Fibroblast of gingiva (primary cell): ENCODE measurements around the gene AKAP9.
"Not testable (repeated sequence)": the region's sequence is repeated elsewhere in the genome, so short reads cannot be mapped to it uniquely, and the experiment has no call there.

Experiments
- DNase-seq: peaks from one replicate; pipeline ENCODE4 v3.0.0-alpha.2; 2011; ENCODE audit warnings: low read depth

Gene AKAP9

GRCh38 chr7:91946549-91946948, 5.9 kb downstream of the AKAP9 start:
- no peak for DNase-seq

GRCh38 chr7:91947948-91948347, 7.3 kb downstream of the AKAP9 start:
- DNase-seq = no peak

GRCh38 chr7:91949221-91950009, 8.8 kb downstream of the AKAP9 start:
- DNase-seq = no peak

GRCh38 chr7:91953618-91954017, 13.0 kb downstream of the AKAP9 start:
- DNase-seq = no peak

GRCh38 chr7:91956464-91956863, 15.8 kb downstream of the AKAP9 start:
- DNase-seq = not testable (repeated sequence)

GRCh38 chr7:91957232-91957631, 16.6 kb downstream of the AKAP9 start:
- no peak for DNase-seq

GRCh38 chr7:91957823-91958222, 17.2 kb downstream of the AKAP9 start:
- DNase-seq = no peak

- no peak for DNase-seq
These were observed 18.4 kb downstream of the AKAP9 start for GRCh38 chr7:91959023-91959422.

- DNase-seq = no peak
These were observed 21.2 kb downstream of the AKAP9 start for GRCh38 chr7:91961816-91962215.

- DNase-seq = no peak
These were observed 21.8 kb downstream of the AKAP9 start for GRCh38 chr7:91962419-91962818.

GRCh38 chr7:91967513-91967912, 26.9 kb downstream of the AKAP9 start:
- not testable (repeated sequence) for DNase-seq

- no peak for DNase-seq
These were observed 33.0 kb downstream of the AKAP9 start for GRCh38 chr7:91973639-91974038.

GRCh38 chr7:91974066-91974465, 33.4 kb downstream of the AKAP9 start:
- DNase-seq = no peak

- no peak for DNase-seq
These were observed 36.1 kb downstream of the AKAP9 start for GRCh38 chr7:91976743-91977142.

GRCh38 chr7:91979590-91979989, 38.9 kb downstream of the AKAP9 start:
- DNase-seq = no peak

GRCh38 chr7:91982352-91982751, 41.7 kb downstream of the AKAP9 start:
- DNase-seq = not testable (repeated sequence)

GRCh38 chr7:91988213-91988612, 47.6 kb downstream of the AKAP9 start:
- no peak for DNase-seq

- DNase-seq = no peak
These were observed 53.3 kb downstream of the AKAP9 start for GRCh38 chr7:91993976-91994375.

- DNase-seq = no peak
These were observed 54.9 kb downstream of the AKAP9 start for GRCh38 chr7:91995391-91996105.

GRCh38 chr7:91999631-92000565, 59.2 kb downstream of the AKAP9 start:
- no peak for DNase-seq

- DNase-seq = no peak
These were observed 62.1 kb downstream of the AKAP9 start for GRCh38 chr7:92002720-92003119.

- DNase-seq = no peak
These were observed 65.4 kb downstream of the AKAP9 start for GRCh38 chr7:92006046-92006445.
